GM12872 (cell line): ENCODE data around the gene SFI1.

ENCODE experiments used
- TF ChIP-seq, protein P1 (sequence below): IDR thresholded peaks from 3 replicates; pipeline ENCODE4 v1.5.1; 2011; ENCODE audit warnings: low read depth, mild to moderate bottlenecking, low read length, moderate library complexity; ENCODE audit not compliant: insufficient read depth

SFI1 gene

DNA sequence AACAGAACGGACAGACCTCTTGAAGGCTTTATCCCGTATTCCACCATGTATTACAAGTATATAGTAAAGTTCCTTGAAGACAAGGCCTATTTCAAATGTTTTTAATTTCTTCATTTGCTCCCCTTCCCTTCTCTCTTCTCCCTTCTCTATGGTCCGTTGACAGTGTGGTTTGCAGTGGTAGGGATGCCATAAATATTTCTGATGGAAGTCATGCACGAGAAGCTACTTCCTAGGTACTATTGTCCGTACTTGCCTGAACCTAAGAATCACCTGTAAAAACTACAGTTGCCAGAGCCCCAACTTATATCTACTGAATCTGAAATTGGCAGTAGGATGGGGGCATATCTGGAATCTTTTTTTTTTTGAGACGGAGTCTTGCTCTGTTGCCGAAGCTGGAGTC, 162.9 kb downstream of the SFI1 start:
- TF ChIP-seq, protein P1, sequence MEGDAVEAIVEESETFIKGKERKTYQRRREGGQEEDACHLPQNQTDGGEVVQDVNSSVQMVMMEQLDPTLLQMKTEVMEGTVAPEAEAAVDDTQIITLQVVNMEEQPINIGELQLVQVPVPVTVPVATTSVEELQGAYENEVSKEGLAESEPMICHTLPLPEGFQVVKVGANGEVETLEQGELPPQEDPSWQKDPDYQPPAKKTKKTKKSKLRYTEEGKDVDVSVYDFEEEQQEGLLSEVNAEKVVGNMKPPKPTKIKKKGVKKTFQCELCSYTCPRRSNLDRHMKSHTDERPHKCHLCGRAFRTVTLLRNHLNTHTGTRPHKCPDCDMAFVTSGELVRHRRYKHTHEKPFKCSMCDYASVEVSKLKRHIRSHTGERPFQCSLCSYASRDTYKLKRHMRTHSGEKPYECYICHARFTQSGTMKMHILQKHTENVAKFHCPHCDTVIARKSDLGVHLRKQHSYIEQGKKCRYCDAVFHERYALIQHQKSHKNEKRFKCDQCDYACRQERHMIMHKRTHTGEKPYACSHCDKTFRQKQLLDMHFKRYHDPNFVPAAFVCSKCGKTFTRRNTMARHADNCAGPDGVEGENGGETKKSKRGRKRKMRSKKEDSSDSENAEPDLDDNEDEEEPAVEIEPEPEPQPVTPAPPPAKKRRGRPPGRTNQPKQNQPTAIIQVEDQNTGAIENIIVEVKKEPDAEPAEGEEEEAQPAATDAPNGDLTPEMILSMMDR = no peak

DNA sequence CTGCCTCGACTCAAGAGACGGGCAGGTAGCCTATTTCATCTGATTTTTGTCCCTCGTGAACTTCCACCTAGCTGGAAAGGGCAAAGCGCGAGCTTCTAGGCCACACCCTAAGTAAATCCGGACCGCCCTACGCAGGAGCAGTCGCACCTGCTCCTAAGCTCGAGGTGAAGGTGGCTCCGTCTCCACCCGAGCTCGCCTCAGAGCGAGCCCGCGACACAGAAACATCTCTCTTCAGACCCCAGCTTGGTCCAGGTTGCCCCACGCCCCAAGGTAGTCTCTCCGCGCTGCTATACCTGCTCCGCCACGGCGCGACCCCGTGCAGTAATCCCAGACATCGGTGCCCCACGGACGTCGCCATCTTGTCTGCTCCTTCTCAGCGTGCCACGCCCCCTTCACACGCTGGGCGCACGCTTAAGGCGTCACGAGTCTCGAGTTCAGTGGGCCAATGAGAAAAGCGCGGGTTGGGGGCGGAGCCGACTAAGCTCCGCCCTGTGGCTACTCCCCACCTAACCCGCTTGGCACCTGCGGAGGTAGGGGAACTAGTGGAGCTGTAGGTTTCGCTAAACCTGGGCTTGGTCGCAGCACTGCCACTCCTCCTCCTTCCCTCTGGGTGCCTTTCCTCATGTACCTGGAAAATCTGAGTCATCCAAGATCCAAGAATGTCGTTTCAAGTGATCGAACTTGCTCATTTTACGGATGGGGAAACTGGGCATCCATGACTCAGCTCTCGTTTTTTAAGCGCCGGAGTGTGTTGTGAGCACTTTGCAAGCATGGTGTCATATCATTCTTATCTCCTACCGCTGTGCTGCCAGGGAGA, 165.7 kb downstream of the SFI1 start, which contains the start of gene PISD:
PISD (minus strand) TSS at position 365 of the 817 bp plus-strand sequence; CDS start at position 358, 7 bp downstream.
- TF ChIP-seq, protein P1 = no peak

DNA sequence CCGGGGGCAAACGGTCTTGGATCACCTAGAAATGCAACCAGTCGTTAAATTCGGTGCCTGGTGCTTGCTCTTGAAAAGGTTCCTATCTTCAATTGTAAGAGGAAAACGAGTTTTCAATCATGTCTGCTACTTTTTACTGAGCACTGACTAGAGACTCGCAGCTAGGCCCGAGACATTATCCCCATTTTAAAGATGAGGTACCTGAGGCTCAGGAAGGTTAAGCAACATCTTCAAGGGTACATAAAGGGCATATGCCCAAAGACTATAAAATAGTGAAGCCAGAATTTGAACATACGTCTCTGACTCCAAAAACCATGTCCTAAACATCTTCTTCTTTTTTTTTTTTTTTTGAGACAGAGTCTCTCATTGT, 166.3 kb downstream of the SFI1 start:
- TF ChIP-seq, protein P1 = no peak
